NCI-H446 treated with DMSO at 0.1 percent for 48 hours (cell line): Measurements from ENCODE around the gene ABHD8.
A peak's percentile ranks its signal among the peaks of the same experiment; 100 is the strongest.

Experiments
- DNase-seq: peaks from one replicate; lab custom pipeline; 2025; lab: John Stamatoyannopoulos, UW

ABHD8 gene

GRCh38 chr19:17321655-17322489 is 18.6 kb upstream of the ABHD8 start:
- no peak for DNase-seq

- no peak for DNase-seq
Measured at GRCh38 chr19:17320435-17320834, 17.2 kb upstream of the ABHD8 start.

- no peak for DNase-seq
Measured at GRCh38 chr19:17319473-17320238, 16.4 kb upstream of the ABHD8 start.

GRCh38 chr19:17318966-17319365 is 15.7 kb upstream of the ABHD8 start:
- no peak for DNase-seq

DNA sequence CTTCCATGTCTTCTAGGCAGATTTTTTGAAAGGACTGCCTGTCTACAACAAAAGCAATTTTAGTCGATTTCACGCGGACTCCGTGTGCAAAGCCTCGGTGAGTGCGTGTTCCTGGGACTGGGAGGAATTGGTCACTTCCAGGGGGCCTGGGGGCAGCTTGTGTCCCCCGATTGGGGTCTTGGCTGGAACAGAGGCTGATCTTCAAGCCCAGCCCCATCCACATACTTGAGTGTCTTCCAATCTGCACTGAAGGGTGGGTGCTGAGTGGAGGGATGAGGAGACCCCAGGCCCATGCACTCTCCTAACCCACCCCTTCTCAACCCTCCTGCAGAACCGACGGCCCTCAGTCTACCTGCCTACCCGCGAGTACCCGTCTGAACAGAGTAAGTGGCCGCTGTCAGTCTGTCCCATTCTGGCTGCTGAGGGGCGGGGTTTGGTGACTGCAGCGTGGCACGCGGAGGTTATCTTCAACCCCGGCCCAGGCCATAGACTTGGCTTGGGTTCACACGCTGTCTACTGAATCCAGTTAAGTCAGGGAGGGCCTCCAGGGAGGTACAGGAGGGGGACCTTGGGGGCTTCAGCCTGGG is 10.9 kb upstream of the ABHD8 start:
- no peak for DNase-seq

GRCh38 chr19:17312189-17313113 is 9.2 kb upstream of the ABHD8 start:
- DNase-seq, result no peak

GRCh38 chr19:17311455-17312188 is 8.4 kb upstream of the ABHD8 start:
- DNase-seq, result no peak

GRCh38 chr19:17309965-17310461 is 6.8 kb upstream of the ABHD8 start:
- no peak for DNase-seq

DNA sequence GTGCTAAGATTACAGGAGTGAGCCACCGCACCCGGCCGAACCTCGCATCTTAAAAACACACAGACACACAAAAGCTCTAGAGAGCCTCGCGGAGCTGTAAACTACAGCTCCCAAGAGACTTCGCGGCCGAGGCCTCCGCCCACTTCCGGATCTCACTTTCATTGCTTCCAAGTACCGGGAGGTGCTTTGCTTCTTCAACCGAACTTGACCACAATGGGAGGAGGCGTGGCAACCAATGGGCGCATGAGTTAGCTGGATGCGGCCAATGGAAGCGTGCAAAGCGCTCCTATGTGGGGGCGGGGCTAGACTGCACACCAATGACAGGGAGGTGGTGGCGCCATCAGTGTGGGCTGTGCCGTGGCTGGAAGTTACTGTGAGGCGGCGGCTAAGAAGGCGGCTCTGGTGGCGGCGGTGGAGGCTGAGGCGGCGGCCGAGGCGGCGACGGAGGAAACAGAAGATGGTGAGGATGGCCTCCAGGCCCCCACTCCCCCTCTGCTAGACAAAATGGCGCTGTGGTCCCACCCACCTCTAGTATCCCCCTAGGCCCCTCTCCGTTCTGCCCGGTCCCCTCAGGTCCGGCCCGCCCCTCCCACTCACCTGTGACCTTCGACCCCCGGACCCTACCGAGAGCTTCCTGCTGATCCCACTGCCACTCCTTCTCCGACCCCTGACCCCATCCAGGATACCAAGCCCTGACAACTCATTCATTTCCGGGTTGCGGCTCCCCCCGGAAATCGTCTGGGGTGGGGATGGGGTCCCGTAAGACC is 6.2 kb upstream of the ABHD8 start, which contains the start of gene DDA1:
Gene DDA1, plus strand, starts transcription at position 366 of the 767 bp plus-strand sequence. Its CDS starts 92 bp downstream, at position 458.
- DNase-seq, result peak; percentile 100

- no peak for DNase-seq
Measured at GRCh38 chr19:17307876-17308377, 4.7 kb upstream of the ABHD8 start.

- no peak for DNase-seq
Measured at GRCh38 chr19:17306285-17306714, 3.1 kb upstream of the ABHD8 start.

DNA sequence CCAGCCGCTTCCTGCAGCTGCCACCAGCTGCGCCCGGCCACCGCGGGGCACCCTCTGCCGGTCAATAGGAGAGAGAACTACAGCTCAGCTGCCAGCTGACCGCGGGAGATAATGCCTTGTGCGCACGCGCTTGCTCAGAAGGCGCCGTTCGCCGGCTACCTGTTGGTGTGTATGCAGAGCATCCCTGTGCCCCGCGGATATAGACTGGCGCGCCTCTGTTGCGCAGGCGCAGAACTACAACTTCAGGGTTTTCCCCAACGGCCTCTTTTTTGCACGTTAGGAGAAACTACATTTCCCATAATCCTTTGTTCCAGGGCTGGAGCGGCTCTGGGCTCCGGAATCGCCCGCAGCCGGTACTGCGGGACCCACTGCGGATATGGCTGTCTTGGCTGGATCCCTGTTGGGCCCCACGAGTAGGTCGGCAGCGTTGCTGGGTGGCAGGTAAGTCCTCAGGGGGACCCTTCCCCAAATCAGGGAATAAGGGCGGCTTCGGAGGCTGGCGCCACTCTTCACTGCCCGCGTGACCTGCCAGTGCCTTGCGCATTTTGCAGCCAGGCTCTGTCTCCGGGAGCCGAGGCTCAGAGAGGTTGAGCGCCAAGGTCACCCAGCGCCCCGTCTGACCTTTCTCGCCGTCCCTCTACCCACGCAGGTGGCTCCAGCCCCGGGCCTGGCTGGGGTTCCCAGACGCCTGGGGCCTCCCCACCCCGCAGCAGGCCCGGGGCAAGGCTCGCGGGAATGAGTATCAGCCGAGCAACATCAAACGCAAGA is 2.5 kb upstream of the ABHD8 start, which contains the start of gene MRPL34:
Gene MRPL34, plus strand, starts transcription at position 356 of the 768 bp plus-strand sequence. Its CDS starts 21 bp downstream, at position 377.
- peak; percentile 99 for DNase-seq

DNA sequence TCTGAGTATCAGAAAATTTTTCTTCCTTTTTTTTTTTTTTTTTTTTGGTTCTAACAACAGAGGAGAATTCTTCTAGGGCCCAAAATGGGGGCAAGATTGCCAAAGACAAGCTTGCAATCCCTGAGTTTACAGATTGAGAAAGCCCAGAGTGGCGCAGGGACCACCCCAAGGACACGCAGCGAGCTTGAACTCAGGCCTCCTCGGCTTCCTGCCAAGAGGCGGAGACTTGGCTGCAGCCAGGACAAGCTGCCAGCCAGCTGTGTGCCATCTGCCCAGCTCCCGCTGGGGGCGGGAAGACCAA is 1.9 kb upstream of the ABHD8 start:
- no peak for DNase-seq

DNA sequence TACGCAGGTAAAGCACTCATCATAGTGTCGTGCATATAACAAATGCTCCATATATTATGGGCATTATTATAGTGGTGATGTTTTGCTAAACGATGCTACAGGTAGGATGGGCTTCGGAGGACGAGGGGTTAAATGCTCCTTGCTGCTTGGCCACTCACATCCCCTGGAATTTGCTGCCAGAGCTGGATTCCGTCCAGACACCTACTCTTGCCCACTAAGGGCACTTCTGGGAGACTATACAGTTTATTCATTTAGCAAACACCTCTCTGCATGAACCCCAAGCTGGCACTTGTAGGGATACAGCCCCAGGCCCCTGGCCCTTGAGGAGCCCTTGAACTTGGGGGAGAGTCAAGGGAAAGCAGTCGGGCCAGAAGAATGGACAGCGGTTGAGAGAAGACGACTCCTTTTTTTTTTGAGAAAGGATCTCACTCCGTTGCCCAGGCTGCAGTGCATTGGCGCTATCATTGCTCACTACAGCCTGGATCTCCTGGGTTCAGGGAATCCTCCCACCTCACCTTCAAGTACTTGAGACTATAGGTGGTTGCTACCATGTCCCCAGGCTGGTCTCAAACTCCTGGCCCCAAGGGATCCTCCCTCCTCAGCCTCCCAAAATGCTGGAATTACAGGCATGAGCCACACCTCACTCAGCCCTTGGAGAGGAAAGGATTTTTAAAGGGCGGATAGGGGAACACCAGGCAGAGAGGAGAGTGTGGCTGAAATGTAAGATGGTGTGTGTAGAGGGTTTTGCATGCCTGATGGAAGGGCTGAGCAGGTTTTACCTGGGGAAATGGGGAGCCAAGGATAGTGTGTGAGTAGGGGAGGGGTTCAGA is 1.4 kb upstream of the ABHD8 start:
- DNase-seq, result no peak

DNA sequence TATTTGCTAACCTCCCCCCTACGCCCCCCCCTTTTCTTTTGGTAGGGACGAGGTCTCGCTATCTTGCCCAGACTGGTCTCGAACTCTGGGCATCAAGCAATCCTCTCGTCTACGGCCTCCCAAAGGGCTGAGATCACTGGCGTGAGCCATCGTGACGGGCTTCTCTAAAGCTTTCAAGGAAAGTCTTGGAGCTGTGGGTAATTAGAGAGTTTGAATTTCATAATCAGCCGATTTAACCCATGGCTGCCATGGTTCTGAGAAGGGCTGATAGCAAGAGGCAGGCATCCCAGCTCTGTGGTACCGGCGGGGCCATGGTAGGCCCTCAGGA is 679 bp upstream of the ABHD8 start:
- no peak for DNase-seq

DNA sequence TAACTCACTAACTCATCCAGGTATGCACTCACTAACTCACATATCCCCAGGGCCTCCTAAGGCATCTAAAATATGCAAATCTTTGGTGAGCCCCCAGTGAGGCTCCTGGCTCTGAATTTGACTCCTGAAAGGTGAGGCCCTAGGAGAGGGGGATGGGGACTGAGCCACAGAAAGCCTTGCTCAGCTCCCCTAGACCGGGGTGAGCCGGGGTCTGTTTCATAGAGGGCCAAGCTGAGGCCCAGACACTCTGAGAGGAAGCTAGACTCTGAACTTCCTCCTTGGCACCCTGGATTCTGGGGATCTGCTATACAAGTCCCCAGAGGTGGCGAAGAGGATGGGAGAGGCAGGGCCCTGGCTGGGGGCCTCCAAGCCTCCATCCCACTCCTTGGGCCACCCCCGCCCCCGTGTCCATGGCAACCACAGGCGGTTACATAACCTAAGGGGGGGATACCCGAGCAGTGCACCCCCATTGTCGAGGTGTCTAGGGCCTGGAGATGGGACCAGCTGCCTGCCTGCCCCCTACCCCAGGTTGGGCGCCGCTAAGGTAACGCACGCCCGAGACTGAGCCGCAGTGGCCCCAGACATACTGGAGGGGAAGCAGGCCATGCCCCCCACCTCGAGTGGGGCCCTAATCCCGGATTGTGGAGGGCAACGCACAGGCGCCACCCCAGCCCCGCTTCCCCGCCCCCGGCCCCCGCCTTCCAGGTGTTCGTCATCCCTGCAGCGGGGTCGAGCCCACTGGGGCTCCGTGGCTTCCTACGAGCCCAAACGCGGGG is 646 bp downstream of the ABHD8 start:
- DNase-seq, result no peak

DNA sequence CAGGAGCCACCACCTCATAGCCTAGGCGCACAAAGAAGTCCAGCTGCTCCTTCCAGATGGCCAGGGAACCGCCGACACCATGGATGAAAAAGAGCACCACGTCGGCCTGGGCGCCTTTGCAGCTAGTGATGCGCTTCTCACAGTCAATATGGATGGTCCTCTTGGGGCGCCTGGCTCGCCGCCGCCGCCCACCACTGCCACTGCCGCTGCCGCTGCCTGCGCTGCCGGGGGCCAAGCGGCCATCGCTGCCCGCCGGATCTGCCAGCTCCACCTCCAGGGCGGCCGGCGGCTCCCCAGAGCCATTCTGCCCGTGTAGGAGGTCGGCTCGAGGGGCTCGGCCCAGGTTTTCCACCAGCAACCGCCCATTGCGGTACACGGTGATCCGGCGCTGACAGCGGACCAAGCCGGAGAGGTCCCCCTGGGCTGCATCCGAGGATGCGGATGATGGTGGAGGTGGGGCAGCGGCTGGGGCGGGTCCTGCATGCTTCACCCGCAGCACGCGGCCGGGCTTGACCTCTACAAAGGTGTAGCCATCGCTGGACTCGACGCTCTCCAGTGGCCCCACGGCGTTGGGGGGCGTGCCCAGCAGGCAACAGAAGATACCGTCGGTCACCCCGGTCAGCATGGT is 2.1 kb downstream of the ABHD8 start:
- no peak for DNase-seq
